Measurements from ENCODE around the gene HUS1. TPM values are rescaled to one million over a fixed set of nuclear protein-coding genes. Genes with fewer than 3 reads are reported as not detected.
"Not testable (repeated sequence)": the region's sequence is repeated elsewhere in the genome, so short reads cannot be mapped to it uniquely, and the experiment has no call there.

Gene HUS1
- total and polyA plus RNA-seq, 4 donors = 16.8 to 20.8 (median 19.2) TPM

- Histone ChIP-seq H3K27me3 (ENCODE audit: control insufficient read depth, insufficient read depth, low read length) (no peaks in the 10 kb centered on the region), H3K4me1 (ENCODE audit: control insufficient read depth, insufficient read depth, low read length) (peaks cover 31% of the 10 kb centered on the region), H3K4me3 (ENCODE audit: low read depth, low read length) (no peak overlapping the region), H3K36me3 (ENCODE audit: control insufficient read depth, insufficient read depth, low read length) (no peaks in the 10 kb centered on the region), H3K9me3 (ENCODE audit: control insufficient read depth, insufficient read depth, low read length) (no peaks in the 10 kb centered on the region), H3K27ac (ENCODE audit: low read depth, low read length) (no peak overlapping the region)
- 93% methylated on average over 8 of the region's 10 CpGs for WGBS (ENCODE audit: insufficient coverage)
- DNase-seq (ENCODE audit: low read depth in 4 of 6, low spot score in 6 of 6) = no peak
Measured at GRCh38 chr7:47935336-47935735, 44.1 kb downstream of the HUS1 start.

GRCh38 chr7:47934831-47935230, 44.6 kb downstream of the HUS1 start:
- Histone ChIP-seq H3K27ac (ENCODE audit: low read depth, low read length) (no peak overlapping the region), H3K36me3 (ENCODE audit: control insufficient read depth, insufficient read depth, low read length) (no peaks in the 10 kb centered on the region), H3K27me3 (ENCODE audit: control insufficient read depth, insufficient read depth, low read length) (no peaks in the 10 kb centered on the region), H3K4me3 (ENCODE audit: low read depth, low read length) (no peak overlapping the region), H3K4me1 (ENCODE audit: control insufficient read depth, insufficient read depth, low read length) (peaks cover 31% of the 10 kb centered on the region), H3K9me3 (ENCODE audit: control insufficient read depth, insufficient read depth, low read length) (no peaks in the 10 kb centered on the region)
- WGBS (ENCODE audit: insufficient coverage) = 50% methylated on average over 6 of the region's 6 CpGs
- DNase-seq (ENCODE audit: low read depth in 4 of 6, low spot score in 6 of 6) = no peak

GRCh38 chr7:47933215-47933614, 46.2 kb downstream of the HUS1 start:
- DNase-seq (ENCODE audit: low read depth in 4 of 6, low spot score in 6 of 6) = no peak
- no peaks in the 10 kb centered on the region for H3K9me3 ChIP-seq (ENCODE audit: control insufficient read depth, insufficient read depth, low read length)
- 84% methylated on average over 8 of the region's 8 CpGs for WGBS (ENCODE audit: insufficient coverage)
- H3K4me1 ChIP-seq (ENCODE audit: control insufficient read depth, insufficient read depth, low read length) = peaks cover 21% of the 10 kb centered on the region
- H3K27me3 ChIP-seq (ENCODE audit: control insufficient read depth, insufficient read depth, low read length) = no peaks in the 10 kb centered on the region
- no peak overlapping the region for H3K4me3 ChIP-seq (ENCODE audit: low read depth, low read length)
- no peaks in the 10 kb centered on the region for H3K36me3 ChIP-seq (ENCODE audit: control insufficient read depth, insufficient read depth, low read length)
- H3K27ac ChIP-seq (ENCODE audit: low read depth, low read length) = no peak overlapping the region

GRCh38 chr7:47932466-47933037, 46.9 kb downstream of the HUS1 start:
- H3K4me3 ChIP-seq (ENCODE audit: low read depth, low read length) = no peak overlapping the region
- WGBS (ENCODE audit: insufficient coverage) = 89% methylated on average over 10 of the region's 11 CpGs
- H3K4me1 ChIP-seq (ENCODE audit: control insufficient read depth, insufficient read depth, low read length) = peaks cover 15% of the 10 kb centered on the region
- no peaks in the 10 kb centered on the region for H3K9me3 ChIP-seq (ENCODE audit: control insufficient read depth, insufficient read depth, low read length)
- no peak for DNase-seq (ENCODE audit: low read depth in 4 of 6, low spot score in 6 of 6)
- H3K27me3 ChIP-seq (ENCODE audit: control insufficient read depth, insufficient read depth, low read length) = no peaks in the 10 kb centered on the region
- no peak overlapping the region for H3K27ac ChIP-seq (ENCODE audit: low read depth, low read length)
- no peaks in the 10 kb centered on the region for H3K36me3 ChIP-seq (ENCODE audit: control insufficient read depth, insufficient read depth, low read length)

- H3K36me3 ChIP-seq (ENCODE audit: control insufficient read depth, insufficient read depth, low read length) = no peaks in the 10 kb centered on the region
- DNase-seq (ENCODE audit: low read depth in 4 of 6, low spot score in 6 of 6) = no peak
- no peak overlapping the region for H3K27ac ChIP-seq (ENCODE audit: low read depth, low read length)
- H3K4me1 ChIP-seq (ENCODE audit: control insufficient read depth, insufficient read depth, low read length) = peaks cover 10% of the 10 kb centered on the region
- no peak overlapping the region for H3K4me3 ChIP-seq (ENCODE audit: low read depth, low read length)
- 50% methylated on average over 4 of the region's 6 CpGs for WGBS (ENCODE audit: insufficient coverage)
- no peaks in the 10 kb centered on the region for H3K27me3 ChIP-seq (ENCODE audit: control insufficient read depth, insufficient read depth, low read length)
- no peaks in the 10 kb centered on the region for H3K9me3 ChIP-seq (ENCODE audit: control insufficient read depth, insufficient read depth, low read length)
Measured at GRCh38 chr7:47932016-47932415, 47.4 kb downstream of the HUS1 start.

GRCh38 chr7:47931005-47932004, 48.1 kb downstream of the HUS1 start:
- 94% methylated on average over 8 of the region's 18 CpGs for WGBS (ENCODE audit: insufficient coverage)
- Histone ChIP-seq H3K4me3 (ENCODE audit: low read depth, low read length) (no peak overlapping the region), H3K36me3 (ENCODE audit: control insufficient read depth, insufficient read depth, low read length) (no peaks in the 10 kb centered on the region), H3K27me3 (ENCODE audit: control insufficient read depth, insufficient read depth, low read length) (no peaks in the 10 kb centered on the region), H3K27ac (ENCODE audit: low read depth, low read length) (no peak overlapping the region), H3K4me1 (ENCODE audit: control insufficient read depth, insufficient read depth, low read length) (peaks cover 10% of the 10 kb centered on the region), H3K9me3 (ENCODE audit: control insufficient read depth, insufficient read depth, low read length) (no peaks in the 10 kb centered on the region)
- no peak for DNase-seq (ENCODE audit: low read depth in 4 of 6, low spot score in 6 of 6)

- no CpG with 5 or more reads among the region's 2 CpGs for WGBS (ENCODE audit: insufficient coverage)
- Histone ChIP-seq H3K27me3 (ENCODE audit: control insufficient read depth, insufficient read depth, low read length) (no peaks in the 10 kb centered on the region), H3K9me3 (ENCODE audit: control insufficient read depth, insufficient read depth, low read length) (no peaks in the 10 kb centered on the region), H3K4me1 (ENCODE audit: control insufficient read depth, insufficient read depth, low read length) (no peaks in the 10 kb centered on the region), H3K36me3 (ENCODE audit: control insufficient read depth, insufficient read depth, low read length) (no peaks in the 10 kb centered on the region), H3K27ac (ENCODE audit: low read depth, low read length) (no peak overlapping the region), H3K4me3 (ENCODE audit: low read depth, low read length) (no peak overlapping the region)
- DNase-seq (ENCODE audit: low read depth in 4 of 6, low spot score in 6 of 6) = no peak
Measured at GRCh38 chr7:47924266-47924665, 55.1 kb downstream of the HUS1 start.

GRCh38 chr7:47923081-47923875, 56.1 kb downstream of the HUS1 start:
- not testable (repeated sequence) for H3K4me1 ChIP-seq (ENCODE audit: control insufficient read depth, insufficient read depth, low read length); H3K4me3 ChIP-seq (ENCODE audit: low read depth, low read length); DNase-seq (ENCODE audit: low read depth in 4 of 6, low spot score in 6 of 6); H3K27me3 ChIP-seq (ENCODE audit: control insufficient read depth, insufficient read depth, low read length); H3K9me3 ChIP-seq (ENCODE audit: control insufficient read depth, insufficient read depth, low read length); H3K27ac ChIP-seq (ENCODE audit: low read depth, low read length); H3K36me3 ChIP-seq (ENCODE audit: control insufficient read depth, insufficient read depth, low read length)
- no CpG with 5 or more reads among the region's 8 CpGs for WGBS (ENCODE audit: insufficient coverage)

GRCh38 chr7:47916514-47916913, 62.9 kb downstream of the HUS1 start:
- 100% methylated on average over 1 of the region's 1 CpG for WGBS (ENCODE audit: insufficient coverage)
- not testable (repeated sequence) for H3K27ac ChIP-seq (ENCODE audit: low read depth, low read length); H3K27me3 ChIP-seq (ENCODE audit: control insufficient read depth, insufficient read depth, low read length); H3K36me3 ChIP-seq (ENCODE audit: control insufficient read depth, insufficient read depth, low read length); H3K4me1 ChIP-seq (ENCODE audit: control insufficient read depth, insufficient read depth, low read length); DNase-seq (ENCODE audit: low read depth in 4 of 6, low spot score in 6 of 6); H3K9me3 ChIP-seq (ENCODE audit: control insufficient read depth, insufficient read depth, low read length); H3K4me3 ChIP-seq (ENCODE audit: low read depth, low read length)

Data from spinal cord (tissue), 10 donors.